ENCODE results near the gene DDX17.

Gene DDX17
- 933 to 1,723 (median 1,486) reads per million in 4 experiments for total RNA-seq

DNA sequence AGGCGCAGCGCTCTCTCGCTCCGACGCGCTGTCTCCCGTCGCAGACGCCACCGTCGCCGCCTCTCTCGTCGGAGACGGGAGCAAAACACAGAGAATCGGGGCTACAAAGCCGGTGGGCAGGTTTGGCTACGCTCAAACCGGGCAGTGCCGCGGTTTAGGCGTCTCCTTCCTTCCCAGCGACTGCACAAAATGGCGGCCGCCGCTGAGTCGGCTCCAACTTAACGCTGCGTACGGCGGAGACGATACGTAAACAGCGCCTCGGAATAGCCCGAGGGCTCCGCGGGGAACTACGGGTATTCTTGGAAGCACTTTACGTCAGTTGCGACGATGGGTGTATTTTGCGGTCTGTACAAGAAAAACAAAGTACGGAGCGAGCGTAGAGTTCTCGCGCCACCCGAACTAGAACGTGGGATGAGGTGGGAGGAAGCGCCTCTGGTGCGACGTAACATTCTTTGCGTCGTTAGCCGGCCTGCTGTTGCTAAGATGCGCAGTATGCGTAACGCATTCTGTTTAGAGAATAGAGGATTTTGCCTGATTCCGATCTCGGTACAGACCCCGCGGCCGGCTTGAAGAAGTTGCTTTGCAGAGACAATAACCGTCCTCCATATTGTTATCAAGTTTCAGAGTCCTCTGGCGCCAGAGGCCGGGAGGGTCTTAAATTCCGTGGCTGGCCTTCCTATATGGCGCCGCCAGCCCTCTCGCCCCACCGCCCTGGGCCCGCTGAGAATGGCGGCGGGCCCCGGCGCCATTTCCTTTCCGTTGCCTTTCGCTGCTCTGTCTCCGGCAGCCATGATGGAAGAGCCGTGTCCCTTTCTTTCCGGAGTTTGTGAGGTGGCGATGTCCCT lies at the start of gene DDX17:
TSS of gene DDX17 (minus strand) at position 194 of the 845 bp plus-strand sequence.
- DNase-seq: peak; percentile 93

GRCh38 chr22:38554281-38554680 lies 48.2 kb upstream of the DDX17 start:
- DNase-seq: no peak

DNA sequence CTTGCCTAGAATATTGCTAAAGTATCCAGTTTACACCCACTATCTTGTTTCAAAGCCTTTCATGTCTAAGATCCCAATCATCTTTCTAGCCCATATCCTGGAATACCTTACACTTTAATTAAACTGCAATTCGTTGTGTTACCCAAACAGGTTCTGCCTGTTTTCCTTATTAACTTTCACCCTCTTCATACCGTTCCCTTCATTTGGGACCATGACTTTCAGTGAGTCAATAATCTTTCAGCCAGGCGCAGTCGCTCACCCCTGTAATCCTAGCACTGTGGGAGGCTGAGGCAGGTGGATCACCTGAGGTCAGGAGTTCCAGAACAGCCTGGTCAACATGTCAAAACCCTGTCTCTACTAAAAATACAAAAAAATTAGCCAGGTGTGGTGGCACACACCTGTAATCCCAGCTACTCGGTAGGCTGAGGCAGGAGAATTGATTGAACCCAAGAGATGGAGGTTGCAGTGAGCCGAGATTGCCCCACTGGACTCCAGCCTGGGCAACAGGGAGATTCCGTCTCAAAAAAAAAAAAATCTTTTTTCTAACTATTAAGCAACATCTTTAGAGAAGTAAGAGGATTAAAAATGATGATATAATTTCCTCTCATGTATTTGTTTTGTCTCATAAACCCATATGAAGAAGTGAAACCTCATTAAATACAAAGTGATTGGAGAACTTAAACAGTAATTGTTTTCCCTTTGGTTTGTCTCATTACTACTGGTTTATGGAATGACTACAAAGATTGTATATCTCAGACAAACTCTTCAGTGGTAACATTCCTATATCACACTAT lies 43.2 kb upstream of the DDX17 start:
- DNase-seq: no peak

DNA sequence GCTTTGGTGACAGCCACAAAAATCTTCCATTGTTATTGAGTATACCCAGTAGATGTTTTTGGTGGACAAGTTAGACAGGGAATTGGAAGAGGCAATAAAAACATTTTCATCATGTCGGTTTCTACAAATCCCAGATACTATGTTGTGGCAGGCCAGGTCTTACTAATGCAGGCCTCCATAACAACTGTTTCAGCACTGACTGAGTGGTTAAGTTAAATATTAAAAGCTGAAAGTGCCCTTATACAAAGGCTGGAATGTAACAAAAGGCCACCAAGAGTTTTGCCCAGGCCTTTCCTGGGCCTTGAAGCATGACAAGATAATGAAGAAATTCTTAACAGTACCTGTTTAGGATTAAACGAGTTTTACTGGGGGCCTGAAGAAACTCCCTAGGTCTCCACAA lies 34.6 kb upstream of the DDX17 start:
- DNase-seq: no peak

DNA sequence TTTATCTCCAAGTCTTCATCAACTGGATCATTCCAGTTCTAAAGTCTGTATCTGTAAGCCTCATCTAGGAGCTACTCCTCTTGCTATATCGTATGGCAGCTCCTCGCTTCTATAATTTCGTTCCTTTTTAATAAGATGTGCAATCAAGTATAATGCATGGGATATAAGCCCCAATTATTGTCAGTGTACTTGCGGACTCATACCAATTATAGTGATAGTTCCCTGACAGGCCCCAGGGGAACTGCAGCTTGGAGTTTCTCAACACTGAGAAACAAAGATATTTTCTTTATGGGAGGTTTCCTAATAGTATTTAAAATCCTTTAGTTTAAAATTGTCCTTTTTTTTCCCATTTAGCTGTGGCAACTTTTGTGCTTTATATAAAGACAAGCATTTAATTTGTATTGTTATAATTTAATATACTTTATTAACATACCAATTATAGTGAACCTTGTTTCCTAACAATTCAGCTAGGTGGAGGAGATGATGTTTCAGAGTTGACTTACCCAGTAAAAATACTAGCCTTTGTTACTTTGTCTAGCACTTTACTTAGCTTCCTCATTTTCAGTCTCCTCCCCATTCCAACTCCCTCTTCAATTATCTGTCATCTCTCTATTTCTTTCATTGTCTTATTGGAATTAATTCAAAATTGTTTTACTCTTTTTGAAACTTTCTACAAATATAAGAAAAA lies 25.3 kb upstream of the DDX17 start:
- DNase-seq: no peak

DNA sequence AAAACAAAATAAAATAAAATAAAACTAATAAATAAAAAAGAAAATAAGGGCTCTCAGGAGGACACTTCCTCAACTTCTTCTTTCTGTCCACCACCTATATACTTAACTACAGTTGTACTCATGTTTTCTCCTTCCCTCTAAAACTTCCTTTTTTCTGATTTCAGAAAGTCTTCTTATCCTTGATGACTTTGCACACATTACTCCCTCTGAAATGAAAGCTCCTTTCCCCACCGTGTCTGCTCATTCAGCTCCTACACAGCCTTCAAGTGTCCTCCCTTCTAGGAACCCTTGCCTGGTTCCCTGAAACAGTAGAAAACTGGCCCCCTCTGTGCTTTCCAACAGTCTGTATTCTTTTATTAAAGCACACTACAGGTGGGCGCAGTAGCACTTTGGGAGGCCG lies 18.3 kb upstream of the DDX17 start:
- DNase-seq: no peak

- DNase-seq: no peak
Measured at GRCh38 chr22:38523479-38523878, 17.4 kb upstream of the DDX17 start.

GRCh38 chr22:38523029-38523428 lies 16.9 kb upstream of the DDX17 start:
- DNase-seq: no peak

- no peak for DNase-seq
Measured at GRCh38 chr22:38519453-38520250, 13.5 kb upstream of the DDX17 start.

- no peak for DNase-seq
Measured at GRCh38 chr22:38518620-38519019, 12.5 kb upstream of the DDX17 start.

DNA sequence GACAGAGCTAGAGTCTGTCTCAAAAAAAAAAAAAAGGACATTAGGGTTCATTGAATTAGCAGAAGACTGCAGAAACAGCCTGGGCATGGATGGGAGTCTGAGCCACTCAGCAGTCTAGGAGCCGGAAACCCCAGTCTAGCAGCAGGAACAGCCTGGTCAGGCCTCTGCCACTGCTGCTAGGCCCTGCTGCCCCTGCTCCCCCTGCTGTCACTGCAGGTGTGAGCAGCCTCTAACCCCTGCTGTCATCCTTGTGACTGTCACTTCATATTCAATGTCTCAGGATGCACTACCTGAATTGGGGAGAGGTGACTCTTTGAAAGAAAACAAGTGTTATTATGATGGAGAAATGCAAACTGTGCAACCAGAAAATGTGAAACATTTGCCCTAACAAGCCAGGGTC lies 7.0 kb upstream of the DDX17 start:
- DNase-seq: peak; percentile 17

DNA sequence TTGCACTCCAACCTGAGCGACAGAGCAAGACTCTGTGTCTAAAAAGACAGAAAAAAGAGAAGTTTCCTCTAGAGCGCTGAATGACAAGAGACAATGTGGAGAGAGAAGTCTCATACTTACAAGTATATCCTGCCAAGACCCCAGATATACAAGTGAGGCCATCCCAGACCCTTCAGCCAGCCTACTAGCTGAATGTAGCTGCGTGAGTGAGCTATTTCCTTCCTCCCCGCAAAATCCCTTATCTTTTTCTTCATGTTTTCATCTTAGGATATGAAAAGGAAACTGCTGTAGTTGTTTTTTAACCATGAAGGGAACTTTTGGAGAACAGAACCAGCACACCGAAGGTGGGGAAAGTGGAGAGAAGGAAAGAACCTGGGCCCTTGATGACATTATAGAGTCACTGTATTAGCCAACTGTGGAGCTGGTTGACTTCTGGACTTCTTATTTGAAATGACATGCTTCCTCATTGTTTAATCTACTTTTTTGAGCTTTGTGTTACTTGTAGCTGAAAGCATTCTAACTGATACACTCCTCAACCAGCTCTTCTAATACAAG lies 4.4 kb upstream of the DDX17 start:
- DNase-seq: no peak

GRCh38 chr22:38505541-38506117 lies 482 bp downstream of the DDX17 start:
- peak; percentile 33 for DNase-seq

DNA sequence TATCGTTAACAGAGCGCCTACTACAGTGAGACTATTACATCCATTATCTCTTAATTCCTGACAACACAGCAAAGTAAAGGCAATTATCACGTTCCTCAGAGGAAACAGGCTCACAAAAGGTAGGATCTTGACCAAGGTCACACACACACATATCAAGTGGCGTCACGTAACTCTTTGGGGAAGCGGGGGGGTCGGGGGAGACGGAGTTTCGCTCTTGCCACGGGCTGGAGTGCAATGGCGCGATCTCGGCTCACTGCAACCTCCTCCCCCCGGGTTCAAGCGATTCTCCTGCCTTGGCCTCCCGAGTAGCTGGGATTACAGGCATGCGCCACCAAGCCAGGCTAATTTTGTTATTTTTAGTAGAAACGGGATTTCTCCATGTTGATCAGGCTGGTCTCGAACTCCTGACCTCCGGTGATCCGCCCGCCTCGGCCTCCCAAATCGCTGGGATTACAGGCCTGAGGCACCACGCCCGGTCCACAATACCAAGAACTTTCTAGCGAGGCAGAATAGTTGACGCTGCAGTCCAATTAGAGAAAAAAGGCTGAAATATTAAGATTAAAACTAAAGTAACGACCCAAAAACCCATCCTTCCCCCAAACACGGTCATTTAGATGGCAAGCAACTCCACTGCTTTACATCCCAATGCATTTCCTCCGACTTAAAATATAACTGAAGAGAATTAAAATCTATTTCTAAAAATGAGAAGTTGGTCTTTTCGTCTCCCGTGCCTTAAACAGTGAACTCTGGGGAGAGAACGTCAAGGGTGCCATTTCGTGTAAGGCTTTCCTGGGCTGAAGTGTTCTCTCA lies 1.2 kb downstream of the DDX17 start:
- peak; percentile 12 for DNase-seq

DNA sequence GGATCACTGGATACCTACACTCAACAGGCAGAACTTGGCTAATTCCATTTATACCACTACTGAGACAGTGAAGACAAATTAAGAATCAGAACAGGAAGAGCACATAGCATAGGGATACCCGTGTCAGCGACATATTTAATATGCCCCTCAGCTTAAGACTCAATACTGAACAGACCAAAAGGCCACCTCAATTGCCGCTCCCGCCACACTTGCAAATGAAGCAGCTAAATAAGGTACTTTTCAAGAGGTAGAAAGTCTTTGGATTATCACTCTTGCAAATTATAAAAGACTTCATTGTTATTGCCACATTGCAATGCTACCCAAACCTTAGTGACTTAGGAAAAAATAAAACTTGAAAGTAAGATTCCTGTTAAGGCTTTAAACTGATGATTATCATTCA lies 3.1 kb downstream of the DDX17 start:
- DNase-seq: no peak

GRCh38 chr22:38501797-38502672 lies 4.1 kb downstream of the DDX17 start:
- DNase-seq: no peak

DNA sequence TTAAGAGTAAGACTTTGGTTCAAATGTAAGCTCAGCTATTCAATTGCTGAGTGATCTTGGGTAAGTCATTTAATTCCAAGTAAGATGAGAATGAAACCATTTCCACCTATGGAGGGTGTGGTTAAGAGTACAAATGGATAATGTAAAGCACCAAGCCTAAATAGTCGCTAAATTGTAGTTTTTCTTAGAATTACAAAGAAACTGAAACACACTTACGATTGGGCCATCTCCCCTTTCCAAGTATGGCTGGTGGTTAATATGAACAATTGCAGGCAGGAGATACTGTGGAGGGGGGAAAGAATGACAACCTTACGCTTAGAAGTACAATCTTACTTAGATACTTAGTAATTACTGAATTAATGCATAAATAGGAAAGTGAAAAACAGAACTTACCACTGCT lies 8.2 kb downstream of the DDX17 start:
- DNase-seq: no peak

GRCh38 chr22:38494939-38495338 lies 11.2 kb downstream of the DDX17 start:
- no peak for DNase-seq

GRCh38 chr22:38494498-38494897 lies 11.6 kb downstream of the DDX17 start:
- no peak for DNase-seq
